Nephron progenitor cell (in vitro differentiated cells): ENCODE data around the gene APOA4.
"Not testable (repeated sequence)": the region's sequence is repeated elsewhere in the genome, so short reads cannot be mapped to it uniquely, and the experiment has no call there.

Source experiments
- DNase-seq: peaks from one replicate; pipeline ENCODE4 v3.0.0; 2021
- H3K27ac Mint-ChIP-seq: 2 replicates; pipeline ENCODE4 v1.8.0; 2021; ENCODE audit warnings: mild to moderate bottlenecking, moderate library complexity, mixed read lengths
- H3K27me3 Mint-ChIP-seq: 2 replicates; pipeline ENCODE4 v1.8.0; 2021; ENCODE audit warnings: mild to moderate bottlenecking, low read depth, mixed read lengths; ENCODE audit not compliant: poor library complexity
- H3K36me3 Mint-ChIP-seq: 2 replicates; pipeline ENCODE4 v1.8.0; 2021; ENCODE audit warnings: low read depth, mixed read lengths
- H3K4me1 Mint-ChIP-seq: 2 replicates; pipeline ENCODE4 v1.8.0; 2021; ENCODE audit warnings: mixed read lengths
- H3K4me3 Mint-ChIP-seq: 2 replicates; pipeline ENCODE4 v1.8.0; 2021; ENCODE audit warnings: mild to moderate bottlenecking, moderate library complexity, mixed read lengths
- H3K9me3 Mint-ChIP-seq: 2 replicates; pipeline ENCODE4 v1.8.0; 2021; ENCODE audit warnings: mild to moderate bottlenecking, moderate library complexity, mixed read lengths
- TF ChIP-seq, protein P1 (sequence below): fragments of 200-600 bp; sonication (generic); IDR thresholded peaks from 2 replicates; pipeline ENCODE4 v1.5.0; 2021; ENCODE audit warnings: antibody characterized with exemption

The APOA4 gene

DNA sequence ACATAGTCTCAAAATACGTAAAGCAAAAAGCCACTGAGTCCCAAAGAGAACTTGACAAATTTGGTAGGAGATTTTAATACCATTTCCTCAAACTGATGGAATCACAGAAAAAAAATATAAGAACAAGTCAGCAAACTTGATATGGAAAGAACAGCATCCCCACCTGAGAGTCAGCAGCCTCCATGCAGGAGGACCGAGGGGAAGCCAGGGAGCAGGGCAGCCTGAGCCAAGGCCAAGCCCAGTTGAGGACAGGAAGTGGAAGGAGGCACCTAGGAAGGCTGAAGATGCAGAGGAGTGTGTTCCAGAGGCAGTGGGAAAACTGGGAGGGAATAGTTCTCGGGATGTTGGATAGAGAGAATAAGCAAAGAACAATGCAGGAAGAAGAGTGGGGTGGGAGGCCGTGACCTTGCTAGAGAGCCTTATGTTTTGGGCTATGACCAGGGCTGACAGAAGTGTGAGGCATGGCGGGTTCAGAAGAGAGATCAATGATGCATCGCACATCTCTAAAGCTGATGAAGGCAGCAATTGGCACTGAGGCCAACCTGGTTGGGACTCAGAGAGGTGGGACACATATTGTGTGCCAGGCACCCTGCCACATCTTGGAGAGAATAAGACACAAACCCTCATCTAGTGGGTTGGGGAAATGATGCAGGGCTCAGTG lies 15.4 kb downstream of the APOA4 start:
- TF ChIP-seq, protein P1, sequence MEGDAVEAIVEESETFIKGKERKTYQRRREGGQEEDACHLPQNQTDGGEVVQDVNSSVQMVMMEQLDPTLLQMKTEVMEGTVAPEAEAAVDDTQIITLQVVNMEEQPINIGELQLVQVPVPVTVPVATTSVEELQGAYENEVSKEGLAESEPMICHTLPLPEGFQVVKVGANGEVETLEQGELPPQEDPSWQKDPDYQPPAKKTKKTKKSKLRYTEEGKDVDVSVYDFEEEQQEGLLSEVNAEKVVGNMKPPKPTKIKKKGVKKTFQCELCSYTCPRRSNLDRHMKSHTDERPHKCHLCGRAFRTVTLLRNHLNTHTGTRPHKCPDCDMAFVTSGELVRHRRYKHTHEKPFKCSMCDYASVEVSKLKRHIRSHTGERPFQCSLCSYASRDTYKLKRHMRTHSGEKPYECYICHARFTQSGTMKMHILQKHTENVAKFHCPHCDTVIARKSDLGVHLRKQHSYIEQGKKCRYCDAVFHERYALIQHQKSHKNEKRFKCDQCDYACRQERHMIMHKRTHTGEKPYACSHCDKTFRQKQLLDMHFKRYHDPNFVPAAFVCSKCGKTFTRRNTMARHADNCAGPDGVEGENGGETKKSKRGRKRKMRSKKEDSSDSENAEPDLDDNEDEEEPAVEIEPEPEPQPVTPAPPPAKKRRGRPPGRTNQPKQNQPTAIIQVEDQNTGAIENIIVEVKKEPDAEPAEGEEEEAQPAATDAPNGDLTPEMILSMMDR = no peak
- Mint-ChIP-seq H3K4me1 (no peaks in the 10 kb centered on the region), H3K36me3 (no peaks in the 10 kb centered on the region), H3K27ac (no peak overlapping the region), H3K4me3 (no peak overlapping the region), H3K9me3 (no peaks in the 10 kb centered on the region), H3K27me3 (peaks cover 20% of the 10 kb centered on the region)
- no peak for DNase-seq

DNA sequence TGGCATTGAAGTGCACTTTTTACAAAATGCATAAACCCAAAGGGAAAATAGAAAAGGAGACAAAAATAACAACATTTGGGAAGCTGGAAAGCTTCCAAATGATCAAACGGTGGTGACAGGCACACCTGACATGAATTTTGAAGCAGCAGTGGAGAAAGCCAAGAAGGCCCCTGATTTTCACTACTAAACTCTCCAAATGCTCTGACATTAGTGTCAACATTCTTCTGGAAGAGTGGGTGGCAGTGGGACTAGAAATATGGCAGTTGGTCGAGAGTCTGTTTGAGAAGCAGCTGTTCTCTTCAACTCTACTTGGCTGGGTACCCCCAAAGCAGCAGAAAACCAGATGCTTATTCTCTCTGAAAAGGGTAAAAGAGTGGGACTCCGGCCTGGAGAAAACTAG lies 19.1 kb downstream of the APOA4 start:
- H3K9me3 Mint-ChIP-seq = no peaks in the 10 kb centered on the region
- no peaks in the 10 kb centered on the region for H3K4me1 Mint-ChIP-seq
- DNase-seq = no peak
- no peaks in the 10 kb centered on the region for H3K36me3 Mint-ChIP-seq
- H3K4me3 Mint-ChIP-seq = no peak overlapping the region
- TF ChIP-seq, protein P1 = no peak
- H3K27ac Mint-ChIP-seq = no peak overlapping the region
- H3K27me3 Mint-ChIP-seq = peaks cover 27% of the 10 kb centered on the region

DNA sequence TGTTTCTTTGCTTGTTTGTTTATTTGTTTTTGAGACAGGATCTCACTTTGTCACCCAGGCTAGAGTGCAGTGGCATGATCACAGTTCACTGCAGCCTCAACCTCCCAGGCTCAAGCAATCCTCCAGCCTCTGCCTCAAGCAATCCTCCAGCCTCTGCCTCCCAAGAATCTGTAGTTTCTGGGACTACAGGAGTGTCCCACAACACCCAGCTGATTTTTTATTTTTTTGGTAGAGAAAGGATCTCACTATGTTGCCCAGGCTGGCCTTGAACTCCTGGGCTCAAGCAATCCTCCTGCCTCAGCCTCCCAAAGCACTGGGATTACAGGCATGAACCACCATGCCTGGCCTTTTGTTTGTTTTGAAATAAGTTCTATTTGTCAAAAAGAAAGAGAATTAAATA lies 21.4 kb downstream of the APOA4 start:
- not testable (repeated sequence) for H3K4me1 Mint-ChIP-seq, DNase-seq, H3K27ac Mint-ChIP-seq, H3K36me3 Mint-ChIP-seq, H3K9me3 Mint-ChIP-seq, H3K4me3 Mint-ChIP-seq
- peaks cover 24% of the 10 kb centered on the region for H3K27me3 Mint-ChIP-seq

DNA sequence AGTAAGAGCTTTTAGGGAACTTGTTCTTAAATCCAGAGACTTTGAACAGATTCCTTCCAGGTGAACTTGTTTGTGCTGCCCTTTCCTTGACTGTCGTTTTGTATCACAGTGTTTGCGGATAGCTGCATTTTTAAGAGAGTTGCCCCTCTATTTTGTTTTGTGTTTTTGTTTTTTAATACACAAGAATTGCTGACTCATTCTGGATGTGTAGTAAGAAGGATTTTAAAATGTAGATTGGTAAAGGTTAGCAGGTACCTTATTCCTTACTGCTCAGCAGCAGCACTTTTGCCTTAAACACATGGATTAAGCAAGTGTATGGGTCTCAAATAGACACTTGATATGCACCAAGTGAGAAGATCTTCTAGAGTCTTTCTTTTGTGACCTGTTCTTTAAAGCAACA lies 22.5 kb downstream of the APOA4 start:
- DNase-seq = no peak
- Mint-ChIP-seq H3K27me3 (peaks cover 26% of the 10 kb centered on the region), H3K36me3 (no peaks in the 10 kb centered on the region), H3K4me3 (no peak overlapping the region), H3K9me3 (no peaks in the 10 kb centered on the region), H3K4me1 (no peaks in the 10 kb centered on the region), H3K27ac (no peak overlapping the region)
- TF ChIP-seq, protein P1 = no peak

DNA sequence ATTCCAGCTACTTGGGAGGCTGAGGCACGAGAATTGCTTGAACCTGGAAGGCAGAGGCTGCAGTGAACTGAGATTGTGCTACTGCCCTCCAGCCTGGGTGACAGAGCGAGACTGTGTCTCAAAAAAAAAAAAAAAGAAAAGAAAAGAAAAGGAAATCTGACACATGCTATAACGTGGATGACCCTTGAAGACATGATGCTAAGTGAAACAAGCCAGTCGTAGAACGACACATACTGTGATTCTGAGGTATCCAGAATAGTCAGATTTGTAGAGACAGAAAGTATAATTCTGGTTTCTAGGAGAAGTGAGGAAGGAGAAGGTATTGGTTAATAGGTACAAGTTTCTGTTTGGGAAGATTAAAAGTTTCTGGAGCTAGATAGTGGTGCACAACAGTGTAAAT lies 24.7 kb downstream of the APOA4 start:
- Mint-ChIP-seq H3K4me1 (no peaks in the 10 kb centered on the region), H3K27me3 (peaks cover 22% of the 10 kb centered on the region), H3K9me3 (no peaks in the 10 kb centered on the region), H3K36me3 (no peaks in the 10 kb centered on the region), H3K27ac (no peak overlapping the region), H3K4me3 (no peak overlapping the region)
- DNase-seq = no peak
- TF ChIP-seq, protein P1 = no peak

DNA sequence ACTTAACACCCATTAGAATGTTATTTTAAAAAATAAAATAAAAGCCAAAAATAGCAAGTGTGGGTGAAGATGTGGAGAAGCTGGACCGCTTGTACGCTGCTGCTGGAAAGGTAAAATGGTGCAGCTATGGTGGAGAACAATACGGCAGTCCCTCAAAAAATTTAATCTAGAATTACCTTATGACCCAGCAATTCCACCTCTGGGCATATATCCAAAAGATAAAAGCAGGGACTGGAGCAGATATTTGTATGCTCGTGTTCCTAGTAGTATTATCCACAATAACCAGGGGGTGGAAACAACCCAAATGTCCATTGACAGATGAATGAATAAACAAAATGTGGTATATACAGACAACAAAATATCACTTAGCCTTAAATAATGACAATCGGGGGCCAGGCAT lies 25.3 kb downstream of the APOA4 start:
- TF ChIP-seq, protein P1 = no peak
- H3K4me1 Mint-ChIP-seq = peaks cover 4% of the 10 kb centered on the region
- peaks cover 19% of the 10 kb centered on the region for H3K27me3 Mint-ChIP-seq
- no peak overlapping the region for H3K4me3 Mint-ChIP-seq
- no peaks in the 10 kb centered on the region for H3K9me3 Mint-ChIP-seq
- DNase-seq = no peak
- no peaks in the 10 kb centered on the region for H3K36me3 Mint-ChIP-seq
- no peak overlapping the region for H3K27ac Mint-ChIP-seq
